ENCODE measurements around the gene MRPL48.
A peak's percentile ranks its signal among the peaks of the same experiment; 100 is the strongest.
"Not testable (repeated sequence)": the region's sequence is repeated elsewhere in the genome, so short reads cannot be mapped to it uniquely, and the experiment has no call there.

The MRPL48 gene

DNA sequence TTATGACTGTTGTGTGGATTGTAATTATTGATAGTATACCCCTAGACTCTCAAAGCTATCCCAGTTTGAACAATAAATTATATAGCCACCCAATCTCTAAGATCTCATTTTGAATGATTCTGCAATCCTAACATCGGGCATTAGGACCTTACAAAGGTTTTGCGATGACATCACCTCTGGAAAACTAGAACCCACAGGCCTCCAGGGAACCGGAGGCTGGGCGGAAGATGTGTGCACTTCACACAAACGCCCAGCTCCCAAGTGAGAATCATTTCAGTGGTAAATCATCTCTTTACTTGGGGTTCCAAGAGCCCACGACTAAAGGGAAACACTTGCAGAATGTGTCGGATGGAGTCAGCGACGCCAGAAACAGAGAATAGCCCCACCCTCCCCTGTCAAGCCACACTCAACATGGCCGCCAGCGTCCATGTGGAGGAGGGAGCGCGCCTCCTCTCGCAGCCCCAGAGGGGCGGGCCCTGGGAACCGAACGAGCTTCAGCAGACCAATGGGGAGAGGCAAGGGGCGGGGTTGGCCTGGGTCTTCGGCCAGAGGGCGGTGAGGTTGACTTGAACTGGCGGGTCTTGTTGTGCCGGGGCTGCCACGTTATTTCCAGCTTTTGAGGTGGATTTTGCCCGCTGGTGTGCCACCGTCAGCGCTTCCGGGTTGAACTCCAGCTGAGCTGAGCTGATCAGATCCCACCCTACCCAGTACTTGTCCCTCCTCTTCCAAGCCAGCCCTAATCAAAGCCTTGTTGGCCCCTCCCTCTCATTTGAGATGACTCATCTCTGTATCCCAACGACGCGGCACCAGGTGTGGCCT is 8.4 kb upstream of the MRPL48 start:
- peak; percentile 100 for DNase-seq (ENCODE audit: low spot score)

DNA sequence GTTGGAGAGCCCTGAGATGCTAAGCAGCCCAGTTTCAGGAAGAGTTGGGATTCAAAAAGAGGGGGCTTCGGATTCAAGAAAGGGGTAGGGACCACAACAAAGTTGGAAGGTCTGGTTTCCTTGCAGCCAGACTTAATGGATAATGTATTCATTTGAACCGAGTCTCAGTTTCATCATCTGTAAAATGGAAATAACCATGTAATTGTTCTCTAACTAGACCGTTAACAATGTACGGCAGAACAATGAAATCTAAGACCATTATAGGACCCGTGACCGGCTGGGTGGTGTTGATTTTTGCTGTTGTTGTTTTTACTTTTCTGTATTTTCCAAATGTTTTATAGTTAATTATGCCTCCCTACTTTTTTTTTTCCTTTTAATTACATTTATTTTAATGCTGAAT is 6.4 kb upstream of the MRPL48 start:
- DNase-seq (ENCODE audit: low spot score): no peak

DNA sequence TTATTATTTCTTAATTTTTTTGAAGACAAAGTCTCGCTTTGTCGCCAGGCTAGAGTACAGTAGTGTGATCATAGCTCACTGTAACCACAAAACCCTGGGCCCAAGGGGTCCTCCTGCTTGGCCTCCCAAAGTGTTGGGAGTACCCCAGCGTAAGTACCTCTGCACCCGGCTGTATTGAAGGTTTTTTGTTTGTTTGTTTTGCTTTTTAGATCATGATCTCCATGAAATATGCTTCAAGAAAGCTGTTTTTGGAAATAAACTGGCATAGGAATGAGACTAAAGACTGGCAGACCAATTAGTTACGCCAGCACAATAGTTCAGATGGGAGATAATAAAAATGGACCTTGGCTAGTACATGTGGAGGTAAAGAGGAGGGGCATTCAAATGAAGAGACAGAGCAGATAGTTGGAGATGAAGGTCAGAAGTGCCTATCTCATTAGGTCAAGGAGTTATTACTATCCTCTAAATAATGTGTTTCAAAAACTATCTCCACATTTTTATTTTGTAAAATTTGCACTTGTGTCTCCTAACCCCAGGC is 4.1 kb upstream of the MRPL48 start:
- DNase-seq (ENCODE audit: low spot score): peak; percentile 73

DNA sequence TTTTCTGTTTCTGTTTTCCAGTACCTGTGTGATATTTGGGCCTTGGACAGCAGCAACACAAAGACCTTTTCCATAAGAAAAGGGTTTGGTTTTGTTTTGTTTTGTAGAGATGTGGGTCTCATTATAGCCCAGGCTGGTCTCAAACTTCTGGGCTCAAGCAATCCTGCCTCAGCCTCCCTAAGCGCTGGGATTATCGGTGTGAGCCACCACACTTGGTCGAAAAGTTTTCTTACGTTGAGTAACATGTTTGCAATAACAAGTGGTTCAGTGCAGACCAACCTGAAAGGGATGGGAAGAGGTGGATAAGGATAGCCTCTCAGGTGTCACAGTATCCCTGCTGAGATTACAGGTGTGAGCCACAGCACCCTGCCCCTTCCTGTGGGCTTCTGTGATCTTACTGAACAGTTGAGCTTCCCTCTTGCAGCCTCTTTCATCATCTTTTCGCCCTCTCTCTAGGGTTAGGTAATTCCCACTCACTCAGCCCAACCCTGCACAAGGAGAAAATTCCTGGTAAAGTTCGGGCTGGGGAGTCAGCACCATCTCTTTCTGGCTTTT is 3.5 kb upstream of the MRPL48 start:
- DNase-seq (ENCODE audit: low spot score): peak; percentile 100

DNA sequence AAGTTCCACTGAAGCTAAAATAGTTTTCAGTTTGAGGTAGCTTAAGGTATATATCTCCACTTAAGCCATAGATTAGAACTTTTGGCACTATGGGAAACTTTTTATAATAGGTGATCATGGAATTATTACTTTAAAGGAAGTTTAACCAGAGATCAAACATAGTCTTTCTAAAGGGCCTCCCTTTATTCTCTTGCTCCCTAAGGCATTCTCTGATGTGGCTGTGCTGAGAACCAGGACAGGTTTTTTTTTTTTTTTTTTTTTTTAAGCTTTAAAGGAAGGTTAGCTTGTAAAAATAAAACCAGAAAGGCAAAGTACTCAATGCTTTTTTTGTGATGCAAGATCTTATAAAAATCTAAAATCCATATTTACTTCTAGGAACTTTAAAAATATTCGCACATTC is 2.9 kb upstream of the MRPL48 start:
- peak; percentile 83 for DNase-seq (ENCODE audit: low spot score)

DNA sequence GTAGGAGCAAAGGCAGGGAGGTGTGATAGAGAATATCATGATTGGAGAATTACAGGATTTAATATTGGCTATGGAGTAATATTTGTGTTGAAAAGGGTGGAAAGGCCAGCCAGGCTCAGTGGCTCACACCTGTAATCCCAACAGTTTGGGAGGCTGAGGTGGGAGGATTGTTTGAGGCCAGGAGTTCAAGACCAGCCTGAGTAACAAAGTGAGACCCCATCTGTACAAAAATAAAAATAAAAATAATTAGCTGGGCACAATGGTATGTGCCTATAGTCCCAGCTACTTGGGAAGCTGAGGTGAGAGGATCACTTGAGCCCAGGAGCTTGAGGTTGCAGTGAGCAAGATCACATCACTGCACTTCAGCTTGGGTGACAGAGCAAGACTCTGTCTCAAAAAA is 2.2 kb upstream of the MRPL48 start:
- not testable (repeated sequence) for DNase-seq (ENCODE audit: low spot score)

DNA sequence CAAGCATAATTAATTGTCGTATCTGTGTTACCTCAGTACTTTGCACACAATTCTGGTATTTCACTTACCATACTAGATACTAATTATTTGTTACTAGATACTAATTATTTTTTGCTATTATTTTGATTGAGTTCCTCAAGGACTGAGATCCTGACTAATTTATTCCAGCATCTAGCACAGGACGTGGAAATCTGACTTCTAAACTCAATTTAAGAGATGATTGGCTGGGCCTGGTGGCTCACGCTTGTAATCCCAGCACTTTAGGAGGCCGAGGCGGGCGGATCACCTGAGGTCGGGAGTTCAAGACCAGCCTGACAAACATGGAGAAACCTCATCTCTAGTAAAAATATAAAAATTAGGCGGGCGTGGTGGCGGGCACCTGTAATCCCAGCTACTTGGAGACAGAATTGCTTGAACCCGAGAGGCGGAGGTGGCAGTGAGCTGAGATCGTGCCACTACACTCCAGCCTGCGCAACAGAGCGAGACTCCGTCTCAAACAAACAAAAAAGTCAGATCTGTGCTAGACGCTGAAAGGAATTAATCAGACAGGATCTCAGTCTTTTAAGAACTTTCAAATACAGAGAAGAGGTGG is 527 bp upstream of the MRPL48 start:
- DNase-seq (ENCODE audit: low spot score): no peak

DNA sequence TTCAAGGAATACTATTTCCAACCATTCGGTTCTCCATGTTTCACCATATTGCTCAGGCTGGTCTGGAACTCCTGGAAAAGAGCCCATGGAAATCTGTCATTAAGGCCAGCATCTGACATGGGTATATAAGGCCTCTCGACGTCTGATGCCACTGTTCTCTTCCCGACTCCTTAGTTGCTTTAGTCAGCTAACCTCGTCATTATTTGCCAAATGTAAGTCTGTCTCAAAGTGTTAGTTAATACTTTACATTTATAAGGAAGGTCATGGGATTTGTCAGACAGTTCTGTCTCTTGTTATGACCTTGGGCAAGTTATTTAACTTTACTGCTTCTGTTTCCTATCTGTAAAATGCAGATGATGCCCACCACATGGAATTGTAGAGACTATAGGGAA is 1.6 kb downstream of the MRPL48 start:
- DNase-seq (ENCODE audit: low spot score): no peak

DNA sequence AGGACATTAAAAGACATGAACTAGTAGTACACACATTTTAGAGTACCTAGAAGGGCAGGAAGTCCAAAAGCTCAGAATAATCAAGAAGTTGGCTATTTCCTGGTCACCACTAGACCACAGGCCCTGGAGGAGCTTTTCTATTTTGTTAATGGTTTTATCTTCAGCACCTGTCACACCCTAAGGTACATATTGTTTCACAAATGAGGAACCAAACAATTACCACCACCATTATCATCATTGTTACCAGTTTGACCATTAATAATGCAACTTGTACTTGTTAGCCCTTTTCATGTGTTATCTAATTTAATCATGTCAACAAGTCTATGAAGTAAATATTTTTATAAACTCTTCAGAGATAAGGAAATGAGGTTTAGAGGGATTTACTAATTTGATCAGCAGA is 4.9 kb downstream of the MRPL48 start:
- DNase-seq (ENCODE audit: low spot score): no peak

DNA sequence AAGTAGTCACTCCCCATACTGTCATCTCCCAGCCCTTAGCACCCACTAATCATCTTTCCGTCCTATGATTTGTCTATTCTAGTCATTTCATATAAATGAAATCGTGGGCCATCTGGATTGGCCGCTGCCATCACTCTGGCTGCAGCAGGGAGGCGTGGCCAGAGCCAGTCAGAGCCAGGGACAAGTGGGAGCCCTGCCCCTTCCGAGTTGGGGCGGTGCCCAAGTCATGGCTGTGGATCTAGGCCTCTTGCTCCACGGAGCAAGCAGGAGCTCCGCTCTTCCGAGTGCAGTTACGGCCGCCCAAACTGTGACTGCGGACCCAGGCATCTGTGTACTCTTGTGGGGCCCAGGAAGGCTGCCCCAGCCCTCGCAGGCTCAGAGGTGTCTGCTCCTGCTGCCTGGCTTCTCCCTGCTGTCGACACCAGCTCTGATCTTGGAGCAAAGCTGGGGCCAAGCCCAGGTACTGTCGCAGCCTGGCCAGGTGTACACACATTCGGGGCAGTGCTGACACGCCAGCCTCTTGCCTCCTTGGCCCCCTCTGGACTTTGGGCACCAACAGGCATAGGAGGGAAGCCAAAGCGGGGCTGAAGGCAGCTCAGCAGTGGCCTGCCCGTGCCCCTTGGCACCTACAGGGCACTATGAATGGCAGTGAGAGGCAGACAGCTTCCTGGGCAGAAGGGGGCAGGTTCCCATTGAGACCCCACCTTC is 8.4 kb downstream of the MRPL48 start:
- no peak for DNase-seq (ENCODE audit: low spot score)

DNA sequence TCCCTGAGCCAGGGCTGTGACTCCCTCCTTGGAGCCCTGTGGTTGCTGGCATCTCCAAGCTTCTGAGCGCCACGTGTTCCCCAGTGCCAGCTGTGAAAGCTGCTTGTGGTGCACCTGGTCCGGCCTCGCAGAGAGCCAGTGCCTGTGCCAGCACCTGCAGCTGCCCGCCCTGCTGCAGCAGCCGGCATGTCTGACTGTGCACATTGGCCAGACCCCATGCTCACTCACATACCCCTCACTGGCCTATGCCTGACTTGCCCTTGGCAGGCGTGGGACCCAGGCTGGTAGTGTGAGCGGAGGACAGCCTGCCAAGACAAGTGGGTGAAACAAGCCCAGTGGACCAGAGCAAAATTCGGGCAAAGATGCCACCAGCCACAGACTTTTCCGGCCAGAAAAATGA is 9.8 kb downstream of the MRPL48 start:
- DNase-seq (ENCODE audit: low spot score): no peak

DNA sequence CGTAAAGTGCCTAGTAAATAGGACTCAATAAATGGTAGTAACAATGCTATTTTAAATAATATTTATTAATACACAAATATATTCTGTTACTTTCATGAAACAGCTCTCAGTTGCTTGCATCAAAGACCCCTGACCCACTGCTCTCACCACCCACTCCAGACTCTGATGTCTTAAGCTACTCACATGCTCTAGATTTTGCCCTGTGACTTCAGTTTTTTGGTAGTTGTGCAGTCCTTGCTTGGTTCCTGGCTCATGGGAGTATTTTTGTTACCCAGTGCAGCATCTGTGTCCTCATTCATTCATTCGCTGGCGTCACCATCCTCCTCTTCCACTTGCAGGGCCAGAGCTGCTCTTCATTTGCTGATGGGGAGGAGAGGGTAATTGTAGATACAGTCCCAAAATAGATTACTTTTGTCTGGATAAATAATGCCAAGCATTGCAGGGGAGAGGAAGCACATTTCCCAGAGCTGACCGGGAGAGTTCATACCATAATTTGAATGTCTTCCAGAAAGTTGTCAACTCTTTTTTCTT is 12.7 kb downstream of the MRPL48 start:
- no peak for DNase-seq (ENCODE audit: low spot score)

DNA sequence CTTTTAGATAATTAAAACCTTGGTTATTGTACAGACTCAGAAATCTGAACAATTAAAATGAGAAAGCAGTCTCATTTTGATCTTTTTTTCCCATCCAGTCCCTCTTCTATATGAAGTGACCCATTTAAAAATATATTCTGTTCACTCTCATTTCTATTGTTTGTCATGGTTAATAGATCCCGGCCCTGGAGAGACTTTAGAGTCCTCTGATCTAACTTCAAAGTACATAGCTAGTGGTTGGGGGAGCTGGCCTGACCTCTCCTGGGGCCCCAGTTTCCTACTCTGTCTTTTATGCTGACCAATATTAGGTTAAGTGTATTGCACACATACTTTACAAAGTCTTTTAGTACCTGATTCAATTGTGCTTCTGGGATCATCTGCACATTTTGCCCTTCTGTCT is 13.5 kb downstream of the MRPL48 start:
- no peak for DNase-seq (ENCODE audit: low spot score)

DNA sequence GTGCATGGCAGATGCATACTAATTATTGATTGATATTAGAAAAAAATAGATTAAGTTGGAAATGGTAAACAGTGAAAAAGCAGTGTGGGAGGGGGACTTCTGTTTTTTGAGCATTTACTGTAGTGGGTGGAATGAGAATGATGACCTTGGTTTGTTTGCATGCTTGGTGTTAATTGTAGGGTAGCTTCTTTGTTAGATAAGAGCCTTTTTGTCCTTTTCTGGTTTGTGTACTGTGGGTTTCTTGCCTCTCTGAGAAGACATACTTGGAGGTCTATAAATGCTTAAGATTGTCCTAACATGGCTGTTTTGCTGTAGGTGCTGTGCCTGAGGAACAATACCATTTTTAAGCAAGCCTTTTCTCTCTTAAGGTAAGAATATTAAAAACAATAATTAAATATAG is 17.0 kb downstream of the MRPL48 start:
- DNase-seq (ENCODE audit: low spot score): no peak

DNA sequence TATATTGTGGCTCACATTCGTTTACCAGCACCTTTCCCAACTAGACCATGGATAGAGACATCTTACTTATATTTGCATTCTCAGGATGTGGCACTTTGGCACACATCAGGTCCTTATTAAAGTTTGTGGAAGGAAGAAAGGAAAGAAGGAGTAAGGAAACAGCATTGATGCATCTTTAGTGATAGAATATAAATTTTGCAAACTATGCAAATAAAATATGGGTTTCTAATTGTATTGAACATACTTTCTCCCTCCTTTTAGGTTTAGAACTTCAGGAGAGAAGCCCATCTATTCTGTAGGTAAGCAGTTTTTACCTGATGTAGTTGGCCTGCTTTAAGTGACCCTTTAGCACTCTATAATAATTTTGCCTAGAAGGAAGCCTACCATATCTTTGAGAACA is 20.4 kb downstream of the MRPL48 start:
- DNase-seq (ENCODE audit: low spot score): no peak

DNA sequence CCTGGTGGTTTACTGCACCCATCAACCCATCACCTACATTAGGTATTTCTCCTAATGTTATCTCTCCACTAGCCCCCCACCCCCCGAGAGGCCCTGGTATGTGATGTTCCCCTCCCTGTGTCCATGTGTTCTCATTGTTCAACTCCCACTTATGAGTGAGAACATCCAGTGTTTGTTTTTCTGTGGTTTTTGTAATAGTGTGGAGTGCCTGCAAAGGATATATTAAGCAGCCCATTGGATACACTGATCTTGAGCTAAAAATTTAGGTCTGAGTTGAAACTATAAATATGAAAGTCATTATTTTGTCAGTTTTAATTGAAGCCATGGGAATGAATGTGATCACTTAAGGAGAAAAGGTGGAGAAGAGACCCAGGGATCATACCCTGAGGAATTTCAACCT is 23.0 kb downstream of the MRPL48 start:
- DNase-seq (ENCODE audit: low spot score): no peak

DNA sequence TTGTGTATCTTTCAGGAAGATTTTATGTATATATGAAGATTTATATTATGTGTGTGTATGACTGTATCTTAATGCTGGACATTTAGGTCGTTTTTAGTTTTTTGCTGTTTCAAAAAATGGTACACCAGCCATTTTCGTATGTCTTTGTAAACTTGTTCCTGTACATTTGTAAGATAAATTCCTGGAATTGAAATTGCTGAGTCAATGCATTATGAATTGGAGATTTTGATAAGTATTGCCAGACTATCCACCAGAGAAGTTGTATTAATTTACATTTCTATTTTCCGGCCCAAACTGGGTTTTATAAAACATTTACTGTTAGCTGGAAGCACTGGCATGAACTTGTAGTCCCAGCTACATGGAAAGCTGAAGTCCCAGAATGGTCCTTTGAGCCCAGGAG is 24.6 kb downstream of the MRPL48 start:
- no peak for DNase-seq (ENCODE audit: low spot score)

DNA sequence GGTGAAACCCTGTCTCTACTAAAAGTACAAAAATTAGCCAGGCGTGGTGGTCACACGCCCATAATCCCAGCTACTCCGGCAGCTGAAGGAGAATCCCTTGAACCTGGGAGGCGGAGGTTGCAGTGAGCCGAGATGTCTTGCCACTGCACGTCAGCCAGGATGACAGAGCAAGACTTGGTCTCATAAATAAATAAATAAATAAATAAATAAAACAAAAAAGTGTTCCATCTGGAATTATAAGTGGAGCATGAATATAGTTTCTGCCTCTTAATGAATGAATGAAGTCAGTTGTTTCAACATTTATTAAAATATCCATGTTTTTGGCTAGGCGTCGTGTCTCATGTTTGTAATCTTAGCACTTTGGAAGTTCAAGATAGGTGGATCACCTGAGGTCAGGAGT is 27.1 kb downstream of the MRPL48 start:
- DNase-seq (ENCODE audit: low spot score): no peak

DNA sequence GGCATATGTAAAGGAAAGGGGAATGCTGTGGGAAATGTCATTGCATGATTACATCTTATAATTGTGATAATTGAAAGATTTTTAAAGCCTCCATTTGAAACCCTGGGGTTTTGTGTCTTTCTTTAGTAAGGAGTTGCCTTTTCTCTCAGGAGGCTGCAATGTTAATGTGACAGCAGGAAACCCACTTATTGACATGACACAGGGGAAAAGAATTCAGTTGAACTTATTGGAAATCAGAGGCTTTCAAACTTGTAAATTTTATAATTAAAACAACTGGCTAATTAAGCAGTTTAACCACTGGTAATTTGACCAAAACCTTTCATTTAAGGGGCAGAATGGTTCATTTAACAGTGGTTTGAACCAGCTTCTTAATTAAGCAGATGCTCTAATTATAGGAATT is 31.2 kb downstream of the MRPL48 start:
- DNase-seq (ENCODE audit: low spot score): no peak

DNA sequence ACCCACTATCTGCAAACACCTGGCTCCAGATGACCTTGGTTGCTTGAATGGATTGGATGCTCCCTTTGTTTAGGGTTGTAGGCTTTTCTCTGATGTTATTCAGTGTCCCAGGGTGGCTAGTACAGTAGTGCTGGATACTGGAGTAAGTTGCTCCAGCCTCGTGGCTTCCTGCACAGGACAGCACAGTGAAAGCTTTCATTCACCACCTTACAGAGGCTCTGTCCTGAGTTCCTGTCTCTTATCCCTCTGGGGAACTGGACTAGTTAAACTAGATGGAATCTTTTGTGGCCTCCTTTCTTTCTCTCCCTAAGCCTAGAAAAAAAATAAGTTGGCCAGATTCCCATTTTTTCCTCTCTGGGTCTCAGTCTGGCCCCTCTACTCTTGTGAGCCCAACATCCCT is 42.6 kb downstream of the MRPL48 start:
- DNase-seq (ENCODE audit: low spot score): no peak

DNA sequence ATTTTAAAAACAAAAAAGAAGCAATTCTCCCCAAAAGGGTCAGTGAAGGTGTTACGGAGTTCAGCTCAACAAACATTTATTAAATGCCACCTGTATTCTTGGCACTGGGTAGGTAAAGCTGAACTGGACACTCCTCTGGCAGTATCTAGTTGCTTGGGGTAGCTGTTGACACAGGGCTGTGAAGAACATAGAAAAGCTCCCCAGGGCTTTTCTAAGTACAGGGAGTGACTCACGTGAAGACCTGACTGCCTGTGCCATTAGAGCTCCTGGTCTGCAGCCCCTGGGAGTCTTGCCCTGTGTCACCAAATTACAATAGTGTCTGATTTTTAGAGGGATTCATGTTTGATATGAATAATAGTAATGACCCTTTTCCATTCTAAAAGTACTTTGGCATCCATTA is 45.4 kb downstream of the MRPL48 start:
- DNase-seq (ENCODE audit: low spot score): no peak

DNA sequence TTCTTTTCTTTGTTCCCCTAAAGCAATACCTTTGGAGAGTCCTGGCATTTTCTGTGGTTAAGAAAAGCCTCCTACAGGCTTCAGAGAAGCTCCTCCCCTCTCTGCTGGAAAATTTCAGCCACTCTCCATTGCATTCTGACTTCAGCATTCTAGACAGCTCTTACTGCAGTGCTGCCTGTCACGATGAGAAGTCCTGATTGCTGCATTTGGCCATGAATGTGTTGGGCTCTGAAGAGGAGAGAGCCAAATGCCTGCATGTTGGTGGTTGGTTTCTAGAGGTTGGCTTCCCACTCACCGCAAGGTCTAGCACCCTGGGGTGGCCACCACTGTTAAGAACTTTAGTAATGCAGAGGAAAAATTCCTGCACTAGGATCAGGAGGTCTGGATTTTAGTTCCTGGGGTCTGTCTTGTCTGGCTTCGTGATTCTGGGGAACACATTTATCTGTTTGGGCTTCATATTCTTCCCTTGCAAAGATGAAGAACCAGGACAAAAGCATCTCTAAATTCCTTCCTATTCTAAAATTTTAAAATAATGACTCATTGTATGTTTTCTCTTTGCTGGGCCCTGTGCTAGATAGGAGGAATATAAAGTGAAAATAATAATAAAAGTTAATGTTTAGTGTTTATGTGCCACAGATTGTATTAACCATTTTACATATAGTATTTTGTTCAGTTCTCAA is 50.9 kb downstream of the MRPL48 start:
- DNase-seq (ENCODE audit: low spot score): peak; percentile 22

Measured in SW480 (cell line).